OCI-LY1 (cell line): Measurements from ENCODE around the gene BBS9.

ENCODE experiments used
- CTCF ChIP-seq: fragments of 200-600 bp; sonication (generic), shearing (Covaris generic); IDR thresholded peaks from 2 replicates; pipeline ENCODE4 v1.5.1; 2017; ENCODE audit warnings: mild to moderate bottlenecking, antibody characterized with exemption, low read length, moderate library complexity, mixed read lengths
- EZH2 ChIP-seq: fragments of 200-600 bp; sonication (generic), shearing (Covaris generic); IDR thresholded peaks from 2 replicates; pipeline ENCODE4 v1.8.0; 2017; ENCODE audit warnings: borderline replicate concordance, mixed run types, mild to moderate bottlenecking, antibody characterized with exemption, low read length, moderate library complexity, mixed read lengths

- no peak for TF ChIP-seq CTCF
- no peak for TF ChIP-seq EZH2
Observed at GRCh38 chr7:33504266-33504665, 374.9 kb downstream of the BBS9 start.
